Endothelial cell of umbilical vein (primary cell): ENCODE measurements around the gene LRP11. TPM values are rescaled to one million over a fixed set of nuclear protein-coding genes. Genes with fewer than 3 reads are reported as not detected.
"Not testable (repeated sequence)": the region's sequence is repeated elsewhere in the genome, so short reads cannot be mapped to it uniquely, and the experiment has no call there.

Experiments
- BruUV-seq: library from RNA; stranded (reverse); fragments of 400-500 nt; replicated peaks from 2 replicates; lab custom pipeline; 2021; lab: Mats Ljungman, UMichigan
- CTCF ChIA-PET: fragments of 300-600, 350-600 bp; sonication (Branson Sonifier 250); formaldehyde crosslinking; loops from one replicate; lab custom pipeline; 2021; ENCODE audit warnings: antibody characterized with exemption, inconsistent platforms; lab: Charles Lee
- POLR2A ChIA-PET: fragments of 300-600, 350-600 bp; sonication (Branson Sonifier 250); formaldehyde crosslinking; loops from one replicate; lab custom pipeline; 2021; ENCODE audit warnings: antibody characterized with exemption, inconsistent platforms; lab: Charles Lee
- DNase-seq: peaks from one replicate; pipeline ENCODE4 v3.0.0-alpha.2; 2011; ENCODE audit warnings: low read depth, low spot score
- FAIRE-seq: peaks from 2 replicates; lab custom pipeline; 2011; peaks lifted over from hg19 to GRCh38; lab: Jason Lieb, UNC
- H2AFZ ChIP-seq: 2 replicates; pipeline ENCODE4 v1.6.0; 2012; ENCODE audit warnings: low read depth, low read length, control low read depth, inconsistent platforms
- H3K27ac ChIP-seq: 2 replicates; pipeline ENCODE4 v1.5.1; 2011; ENCODE audit warnings: low read depth, mild to moderate bottlenecking, control low read depth, low read length, moderate library complexity; ENCODE audit not compliant: insufficient read depth
- H3K27me3 ChIP-seq, 2 experiments: 2 replicates each; pipeline versions ENCODE4 v1.6.0 to v1.6.1; 2011; ENCODE audit warnings: low read length in 2 of 2, mixed read lengths in 1 of 2; ENCODE audit not compliant: control insufficient read depth in 2 of 2, insufficient read depth in 2 of 2
- H3K36me3 ChIP-seq, 2 experiments: 2 replicates in 1 of 2; 3 replicates in 1 of 2; pipeline ENCODE4 v1.5.1; 2011; ENCODE audit warnings: low read length in 2 of 2, mild to moderate bottlenecking in 1 of 2, moderate library complexity in 1 of 2; ENCODE audit not compliant: control insufficient read depth in 2 of 2, insufficient read depth in 2 of 2; ENCODE audit errors: extremely low read depth in 1 of 2
- H3K4me1 ChIP-seq: 3 replicates; pipeline ENCODE4 v1.5.1; 2011; ENCODE audit warnings: mild to moderate bottlenecking, low read length; ENCODE audit not compliant: control insufficient read depth, insufficient read depth; ENCODE audit errors: extremely low read depth
- H3K4me2 ChIP-seq: 2 replicates; pipeline ENCODE4 v1.6.1; 2011; ENCODE audit warnings: low read length, control low read depth, mixed read lengths; ENCODE audit not compliant: insufficient read depth
- H3K4me3 ChIP-seq, 3 experiments: fragments of 200-600 bp in 1 of 3; sonication (generic), shearing (Covaris generic) in 1 of 3; replicated peaks in 1 of 3; 2 replicates each; pipeline ENCODE4 v1.5.1; 2011 to 2016; ENCODE audit warnings: control low read depth in 3 of 3, low read length in 3 of 3, mild to moderate bottlenecking in 2 of 3, inconsistent platforms in 1 of 3, low read depth in 1 of 3, moderate library complexity in 1 of 3; ENCODE audit not compliant: insufficient read depth in 1 of 3
- H3K79me2 ChIP-seq: 2 replicates; pipeline ENCODE4 v1.6.0; 2012; ENCODE audit warnings: low read length, inconsistent platforms; ENCODE audit not compliant: control insufficient read depth, insufficient read depth
- H3K9ac ChIP-seq: replicated peaks from 2 replicates; pipeline ENCODE3; 2011; ENCODE audit warnings: low read length, control low read depth; ENCODE audit not compliant: insufficient read depth; ENCODE audit errors: extremely low read depth
- H3K9me1 ChIP-seq: replicated peaks from 3 replicates; pipeline ENCODE4 v1.6.0; 2011; ENCODE audit warnings: mild to moderate bottlenecking, low read length; ENCODE audit not compliant: control insufficient read depth, insufficient read depth; ENCODE audit errors: extremely low read depth
- H3K9me3 ChIP-seq: replicated peaks from 2 replicates; pipeline ENCODE4 v1.5.1; 2012; ENCODE audit warnings: low read length, inconsistent platforms; ENCODE audit not compliant: control insufficient read depth, insufficient read depth
- H4K20me1 ChIP-seq: replicated peaks from 2 replicates; pipeline ENCODE3; 2011; ENCODE audit warnings: mild to moderate bottlenecking, low read length; ENCODE audit not compliant: control insufficient read depth, insufficient read depth; ENCODE audit errors: extremely low read depth
- EZH2 ChIP-seq: IDR thresholded peaks from 2 replicates; pipeline ENCODE4 v1.6.1; 2012; ENCODE audit warnings: borderline replicate concordance, low read depth, mild to moderate bottlenecking, moderate library complexity, low read length, inconsistent platforms; ENCODE audit not compliant: severe bottlenecking
- FOS ChIP-seq: IDR thresholded peaks from 2 replicates; pipeline ENCODE4 v1.6.1; 2011; ENCODE audit warnings: mild to moderate bottlenecking, low read length, moderate library complexity, borderline replicate concordance; ENCODE audit not compliant: insufficient read depth
- GATA2 ChIP-seq: IDR thresholded peaks from 2 replicates; pipeline ENCODE4 v1.7.0; 2011; ENCODE audit warnings: low read depth, mild to moderate bottlenecking, moderate library complexity, mixed read lengths, low read length; ENCODE audit not compliant: insufficient read length, insufficient read depth
- JUN ChIP-seq: IDR thresholded peaks from 2 replicates; pipeline ENCODE4 v1.6.1; 2011; ENCODE audit warnings: borderline replicate concordance, low read depth; ENCODE audit not compliant: insufficient read length, insufficient read depth
- MYC ChIP-seq: IDR thresholded peaks from one replicate; pipeline ENCODE4 v1.6.1; 2011; ENCODE audit warnings: mild to moderate bottlenecking, low read depth, low read length
- POLR2A ChIP-seq: IDR thresholded peaks from 2 replicates; pipeline ENCODE4 v1.6.1; 2012; ENCODE audit warnings: low read depth, mild to moderate bottlenecking, control low read depth, low read length
- POLR2AphosphoS5 ChIP-seq: IDR thresholded peaks from 2 replicates; pipeline ENCODE4 v1.6.1; 2012; ENCODE audit warnings: low read depth, mild to moderate bottlenecking, control low read depth, low read length, moderate library complexity; ENCODE audit not compliant: insufficient read depth
- dilution Hi-C: fragments of 300-500 bp; cut with MboI; formaldehyde crosslinking; loops from one replicate; pipeline ENCODE4 v1.15.0; 2019; ENCODE audit warnings: low sequenced_read_pairs; ENCODE audit not compliant: extremely low pct_ligation_motif_present
- intact Hi-C: fragments of 100-400 bp; cut with micrococcal nuclease; formaldehyde crosslinking; loops from one replicate; pipeline ENCODE4 v1.10.0; 2022
- polyA plus RNA-seq, 4 experiments: library from polyadenylated mRNA; depleted of rRNA in 3 of 4; stranded (reverse) in 3 of 4; unstranded in 1 of 4; fragments of >200 nt; gene quantifications; 2 replicates each; pipeline versions ENCODE4 v1.2.1 to v1.2.3, GENCODE V29; 2011 to 2012; ENCODE audit warnings: missing spikeins in 1 of 4
- total RNA-seq: library from RNA; stranded (reverse); gene quantifications from 2 replicates; pipeline ENCODE4 v1.2.3, GENCODE V29; 2021
- TF ChIP-seq, protein P1 (sequence below): IDR thresholded peaks from 2 replicates; pipeline ENCODE4 v1.6.1; 2011; ENCODE audit not compliant: insufficient read depth, insufficient read length

Gene LRP11
- total and polyA plus RNA-seq, 2 donors (not counting 3 experiments of a cell fraction or from before 2014, with no cell fraction given), result 23.1 to 59.1 TPM

DNA sequence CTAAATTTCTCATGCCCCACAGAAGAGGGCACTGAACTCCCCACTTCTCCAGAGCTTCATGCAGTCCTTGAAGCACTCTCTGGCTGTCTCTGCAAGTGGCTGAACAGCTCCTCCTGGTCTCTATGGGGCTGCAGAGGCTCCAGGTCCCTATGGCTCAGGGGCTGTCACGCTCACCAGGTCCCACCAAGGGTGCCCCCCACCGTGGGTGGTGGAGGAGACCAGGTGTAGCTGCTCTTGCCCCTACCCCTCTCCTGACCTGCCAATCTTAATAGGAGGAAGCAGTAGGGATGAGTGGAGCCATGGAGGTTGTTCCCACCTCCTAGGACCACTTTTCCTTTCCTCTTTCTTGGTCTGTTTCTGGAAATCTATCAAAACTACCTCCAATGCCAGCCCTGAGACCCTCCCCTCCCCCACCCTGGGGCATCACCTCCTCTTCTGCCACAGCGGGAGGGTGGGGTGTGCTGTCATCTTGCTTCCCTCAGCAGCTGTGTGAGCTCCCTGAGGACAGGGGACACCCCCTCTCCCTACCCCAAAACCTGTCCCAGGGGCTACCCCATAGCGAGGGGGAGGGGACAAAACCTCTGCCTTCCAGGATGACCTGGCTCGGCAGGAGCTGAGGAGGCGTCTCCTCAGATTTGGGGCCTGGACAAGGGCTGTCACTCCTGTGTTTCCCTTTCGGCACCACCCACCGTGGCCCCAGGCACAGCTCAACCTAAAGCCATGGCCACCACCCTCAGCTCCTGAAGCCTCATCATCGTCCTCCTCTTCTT lies 45.7 kb upstream of the LRP11 start:
- CTCF ChIA-PET, result interaction anchor here (1.3 kb wide), 1 partner anchor 14 kb away, joined by 3 read pairs; no protein-coding TSS in a partner anchor
- H3K9me1 ChIP-seq, result no peaks in the 10 kb centered on the region

DNA sequence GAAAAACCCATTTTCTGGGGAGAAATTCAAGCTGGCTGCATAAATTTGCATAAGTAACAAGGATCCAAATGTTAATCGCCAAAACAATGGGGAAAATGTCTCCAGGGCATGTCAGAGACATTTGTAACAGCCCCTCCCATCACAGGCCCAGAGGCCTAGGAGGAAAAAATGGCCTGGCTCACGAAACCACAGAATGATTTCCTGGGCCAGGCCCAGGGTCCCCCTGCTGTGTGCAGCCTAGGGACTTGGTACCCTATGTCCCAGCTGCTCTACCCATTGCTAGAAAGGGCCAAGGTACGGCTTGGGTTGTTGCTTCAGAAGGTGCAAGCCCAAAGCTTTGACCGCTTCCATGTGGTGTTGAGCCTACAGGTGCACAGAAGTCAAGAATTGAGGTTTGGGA lies 44.3 kb upstream of the LRP11 start:
- H2AFZ ChIP-seq, H3K36me3 ChIP-seq, H3K4me1 ChIP-seq, H3K9ac ChIP-seq, BruUV-seq, H3K9me1 ChIP-seq, DNase-seq, H3K9me3 ChIP-seq, POLR2A ChIA-PET, H4K20me1 ChIP-seq, H3K27me3 ChIP-seq, H3K79me2 ChIP-seq, H3K4me3 ChIP-seq, FAIRE-seq, dilution Hi-C loops, H3K27ac ChIP-seq, H3K4me2 ChIP-seq, intact Hi-C loops: not testable (repeated sequence)
- CTCF ChIA-PET, result interaction anchor here (1.3 kb wide), 1 partner anchor 16 kb away, joined by 3 read pairs; no protein-coding TSS in a partner anchor

More for the DNA sequence above, 45.7 kb upstream of the LRP11 start:
- Histone ChIP-seq H2AFZ (no peak overlapping the region), H3K4me3 (no peak overlapping the region), H3K79me2 (no peaks in the 10 kb centered on the region), H3K27me3 (peaks cover 6 to 8% of the 10 kb centered on the region in 2 experiments), H3K9ac (no peak overlapping the region), H3K4me2 (no peak overlapping the region), H3K27ac (no peak overlapping the region), H3K9me3 (no peaks in the 10 kb centered on the region), H3K4me1 (no peaks in the 10 kb centered on the region), H4K20me1 (no peaks in the 10 kb centered on the region), H3K36me3 (no peaks in the 10 kb centered on the region)
- POLR2A ChIA-PET, result no interaction called here
- FAIRE-seq (no peak), DNase-seq (no peak)
- no TSS peak for BruUV-seq
- intact Hi-C loops, result no loop called here
- dilution Hi-C loops, result no loop called here
- TF ChIP-seq FOS, result no peak
- TF ChIP-seq GATA2, result no peak
- TF ChIP-seq MYC, result no peak
- TF ChIP-seq POLR2AphosphoS5, result no peak
- TF ChIP-seq, protein P1, sequence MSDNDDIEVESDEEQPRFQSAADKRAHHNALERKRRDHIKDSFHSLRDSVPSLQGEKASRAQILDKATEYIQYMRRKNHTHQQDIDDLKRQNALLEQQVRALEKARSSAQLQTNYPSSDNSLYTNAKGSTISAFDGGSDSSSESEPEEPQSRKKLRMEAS, result no peak
- TF ChIP-seq EZH2, result no peak
- no peak for TF ChIP-seq JUN
- no peak for TF ChIP-seq POLR2A
